ENCODE data around the gene RPS19. TPM values are rescaled to one million over a fixed set of nuclear protein-coding genes. Genes with fewer than 3 reads are reported as not detected.

The RPS19 gene
- total RNA-seq, 1 experiment from 2014 or later: 2,593 TPM

DNA sequence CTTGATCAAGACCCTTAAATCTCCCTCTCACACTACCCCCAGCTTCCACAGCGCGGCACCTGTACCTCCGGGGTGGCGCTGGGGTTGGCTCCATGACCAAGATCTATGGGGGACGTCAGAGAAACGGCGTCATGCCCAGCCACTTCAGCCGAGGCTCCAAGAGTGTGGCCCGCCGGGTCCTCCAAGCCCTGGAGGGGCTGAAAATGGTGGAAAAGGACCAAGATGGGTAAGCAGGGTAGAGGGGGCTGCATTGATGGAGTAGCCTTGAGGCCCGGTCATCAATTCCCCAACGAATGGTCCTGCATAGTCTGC, 8.9 kb downstream of the RPS19 start:
- Histone ChIP-seq H3K9me3 (ENCODE audit: insufficient read depth, low read depth) (no peaks in the 10 kb centered on the region), H3K4me3 (no peak overlapping the region), H4K20me1 (ENCODE audit: insufficient read depth) (peaks cover 89% of the 10 kb centered on the region), H2AFZ (no peak overlapping the region), H3K27me3 (ENCODE audit: insufficient read depth, low read depth) (no peaks in the 10 kb centered on the region), H3K27ac (0 out of 2 replicates have a peak overlapping the region, but pooled peaks have one; percentile 16), H3K9me2 (ENCODE audit: insufficient read depth) (no peaks in the 10 kb centered on the region), H3K79me2 (ENCODE audit: low read depth) (peaks cover 47% of the 10 kb centered on the region), H3K36me3 (ENCODE audit: low read depth) (peaks cover 59% of the 10 kb centered on the region), H3K4me2 (no peak overlapping the region), H3F3A (ENCODE audit: insufficient read depth, low read depth) (peaks cover 96% of the 10 kb centered on the region), H3K4me1 (replicated peaks; ENCODE audit: insufficient read depth) (peaks cover 42% of the 10 kb centered on the region)
- CTCF ChIA-PET: no interaction called here
- DNase-seq: no peak
- intact Hi-C loops (cut with micrococcal nuclease; ENCODE audit: unreplicated experiment): no loop called here
- POLR2A ChIA-PET (ENCODE audit: unreplicated experiment): no interaction called here
- no TSS peak for BruUV-seq (replicated peaks)
- TF ChIP-seq, protein P1, sequence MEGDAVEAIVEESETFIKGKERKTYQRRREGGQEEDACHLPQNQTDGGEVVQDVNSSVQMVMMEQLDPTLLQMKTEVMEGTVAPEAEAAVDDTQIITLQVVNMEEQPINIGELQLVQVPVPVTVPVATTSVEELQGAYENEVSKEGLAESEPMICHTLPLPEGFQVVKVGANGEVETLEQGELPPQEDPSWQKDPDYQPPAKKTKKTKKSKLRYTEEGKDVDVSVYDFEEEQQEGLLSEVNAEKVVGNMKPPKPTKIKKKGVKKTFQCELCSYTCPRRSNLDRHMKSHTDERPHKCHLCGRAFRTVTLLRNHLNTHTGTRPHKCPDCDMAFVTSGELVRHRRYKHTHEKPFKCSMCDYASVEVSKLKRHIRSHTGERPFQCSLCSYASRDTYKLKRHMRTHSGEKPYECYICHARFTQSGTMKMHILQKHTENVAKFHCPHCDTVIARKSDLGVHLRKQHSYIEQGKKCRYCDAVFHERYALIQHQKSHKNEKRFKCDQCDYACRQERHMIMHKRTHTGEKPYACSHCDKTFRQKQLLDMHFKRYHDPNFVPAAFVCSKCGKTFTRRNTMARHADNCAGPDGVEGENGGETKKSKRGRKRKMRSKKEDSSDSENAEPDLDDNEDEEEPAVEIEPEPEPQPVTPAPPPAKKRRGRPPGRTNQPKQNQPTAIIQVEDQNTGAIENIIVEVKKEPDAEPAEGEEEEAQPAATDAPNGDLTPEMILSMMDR (conservative IDR thresholded peaks at IDR 0.05): no peak
- TF ChIP-seq EZH2 (IDR thresholded peaks at IDR 0.05; ENCODE audit: low read depth): no peak

GRCh38 chr19:41869374-41869955, 9.4 kb downstream of the RPS19 start:
- BruUV-seq (replicated peaks): no TSS peak
- Histone ChIP-seq H2AFZ (no peak overlapping the region), H3K4me1 (replicated peaks; ENCODE audit: insufficient read depth) (peaks cover 37% of the 10 kb centered on the region), H3K36me3 (ENCODE audit: low read depth) (peaks cover 54% of the 10 kb centered on the region), H3K4me2 (no peak overlapping the region), H3K4me3 (no peak overlapping the region), H3K27me3 (ENCODE audit: insufficient read depth, low read depth) (no peaks in the 10 kb centered on the region), H3K79me2 (ENCODE audit: low read depth) (peaks cover 42% of the 10 kb centered on the region), H4K20me1 (ENCODE audit: insufficient read depth) (peaks cover 84% of the 10 kb centered on the region), H3K9me2 (ENCODE audit: insufficient read depth) (no peaks in the 10 kb centered on the region), H3F3A (ENCODE audit: insufficient read depth, low read depth) (peaks cover 91% of the 10 kb centered on the region), H3K9me3 (ENCODE audit: insufficient read depth, low read depth) (no peaks in the 10 kb centered on the region), H3K27ac (peak overlapping the region; percentile 23; the same call in 1 of the 2 replicates)
- ChIA-PET POLR2A (ENCODE audit: unreplicated experiment) (no interaction called here), CTCF (interaction anchor here (0.7 kb wide), 1 partner anchor 21 kb away, joined by 4 read pairs; no protein-coding TSS in a partner anchor)
- intact Hi-C loops (cut with micrococcal nuclease; ENCODE audit: unreplicated experiment): no loop called here
- TF ChIP-seq, protein P1 (conservative IDR thresholded peaks at IDR 0.05): no peak
- TF ChIP-seq EZH2 (IDR thresholded peaks at IDR 0.05; ENCODE audit: low read depth): no peak
- DNase-seq: peak; percentile 68

DNA sequence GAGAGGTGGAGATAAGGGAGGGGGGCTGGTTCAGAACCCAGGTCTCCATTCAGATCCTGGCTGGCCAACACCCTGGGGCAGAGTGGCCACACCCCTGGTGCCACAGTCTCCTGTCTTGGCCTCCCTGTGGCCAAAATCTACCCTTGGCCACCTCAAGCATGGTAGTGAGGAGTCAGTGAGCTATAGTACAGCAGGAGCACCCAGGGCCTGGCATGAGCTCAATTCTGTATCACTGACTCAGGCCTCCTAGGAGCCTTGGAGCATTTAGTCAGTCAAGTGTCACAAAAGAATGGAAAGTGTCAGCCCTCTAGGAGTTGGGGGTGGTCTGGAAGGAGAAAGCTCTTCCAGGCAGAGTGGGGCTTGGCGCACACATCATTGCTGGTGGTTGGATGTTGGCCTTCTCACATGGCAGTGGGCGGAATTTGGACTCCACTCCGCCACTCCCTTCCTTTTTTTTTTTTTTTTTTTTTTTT, 10.4 kb downstream of the RPS19 start:
- peak overlapping the region; percentile 23; the same call in 1 of the 2 replicates for H3K27ac ChIP-seq
- peaks cover 44% of the 10 kb centered on the region for H3K36me3 ChIP-seq (ENCODE audit: low read depth)
- H3K9me3 ChIP-seq (ENCODE audit: insufficient read depth, low read depth): no peaks in the 10 kb centered on the region
- no peak overlapping the region for H3K4me3 ChIP-seq
- peaks cover 74% of the 10 kb centered on the region for H4K20me1 ChIP-seq (ENCODE audit: insufficient read depth)
- H3K4me2 ChIP-seq: no peak overlapping the region
- no peaks in the 10 kb centered on the region for H3K27me3 ChIP-seq (ENCODE audit: insufficient read depth, low read depth)
- TF ChIP-seq, protein P1 (conservative IDR thresholded peaks at IDR 0.05): no peak
- no peak for TF ChIP-seq EZH2 (IDR thresholded peaks at IDR 0.05; ENCODE audit: low read depth)
- intact Hi-C loops (cut with micrococcal nuclease; ENCODE audit: unreplicated experiment): no loop called here
- H3K4me1 ChIP-seq (replicated peaks; ENCODE audit: insufficient read depth): peaks cover 27% of the 10 kb centered on the region
- BruUV-seq (replicated peaks): no TSS peak
- CTCF ChIA-PET: interaction anchor here (1.0 kb wide), 1 partner anchor 18 kb away, joined by 3 read pairs; no protein-coding TSS in a partner anchor
- DNase-seq: peak in 1 of 2 experiments; percentile 58
- POLR2A ChIA-PET (ENCODE audit: unreplicated experiment): interaction anchor here (0.6 kb wide), 1 partner anchor 17 kb away, joined by 4 read pairs; no protein-coding TSS in a partner anchor
- no peak overlapping the region for H2AFZ ChIP-seq
- peaks cover 81% of the 10 kb centered on the region for H3F3A ChIP-seq (ENCODE audit: insufficient read depth, low read depth)
- H3K79me2 ChIP-seq (ENCODE audit: low read depth): peaks cover 32% of the 10 kb centered on the region
- H3K9me2 ChIP-seq (ENCODE audit: insufficient read depth): no peaks in the 10 kb centered on the region

Data from PC-9 (cell line).